Rectal smooth muscle tissue (tissue), 1 donor: ENCODE results near the gene TMEM91.

Experiments
- H3K27ac ChIP-seq: one replicate; pipeline ENCODE4 v1.7.0; 2013; ENCODE audit warnings: low read depth, low read length, inconsistent platforms
- H3K27me3 ChIP-seq: one replicate; pipeline ENCODE4 v1.7.0; 2013; ENCODE audit warnings: low read length; ENCODE audit not compliant: control insufficient read depth, insufficient read depth
- H3K36me3 ChIP-seq: one replicate; pipeline ENCODE4 v1.7.0; 2013; ENCODE audit warnings: low read length; ENCODE audit not compliant: control insufficient read depth, insufficient read depth
- H3K4me1 ChIP-seq: one replicate; pipeline ENCODE4 v1.7.0; 2013; ENCODE audit warnings: low read length; ENCODE audit not compliant: control insufficient read depth, insufficient read depth
- H3K4me3 ChIP-seq: one replicate; pipeline ENCODE4 v1.7.0; 2013; ENCODE audit warnings: low read length
- H3K9ac ChIP-seq: one replicate; pipeline ENCODE4 v1.7.0; 2013; ENCODE audit warnings: low read length

Gene TMEM91

DNA sequence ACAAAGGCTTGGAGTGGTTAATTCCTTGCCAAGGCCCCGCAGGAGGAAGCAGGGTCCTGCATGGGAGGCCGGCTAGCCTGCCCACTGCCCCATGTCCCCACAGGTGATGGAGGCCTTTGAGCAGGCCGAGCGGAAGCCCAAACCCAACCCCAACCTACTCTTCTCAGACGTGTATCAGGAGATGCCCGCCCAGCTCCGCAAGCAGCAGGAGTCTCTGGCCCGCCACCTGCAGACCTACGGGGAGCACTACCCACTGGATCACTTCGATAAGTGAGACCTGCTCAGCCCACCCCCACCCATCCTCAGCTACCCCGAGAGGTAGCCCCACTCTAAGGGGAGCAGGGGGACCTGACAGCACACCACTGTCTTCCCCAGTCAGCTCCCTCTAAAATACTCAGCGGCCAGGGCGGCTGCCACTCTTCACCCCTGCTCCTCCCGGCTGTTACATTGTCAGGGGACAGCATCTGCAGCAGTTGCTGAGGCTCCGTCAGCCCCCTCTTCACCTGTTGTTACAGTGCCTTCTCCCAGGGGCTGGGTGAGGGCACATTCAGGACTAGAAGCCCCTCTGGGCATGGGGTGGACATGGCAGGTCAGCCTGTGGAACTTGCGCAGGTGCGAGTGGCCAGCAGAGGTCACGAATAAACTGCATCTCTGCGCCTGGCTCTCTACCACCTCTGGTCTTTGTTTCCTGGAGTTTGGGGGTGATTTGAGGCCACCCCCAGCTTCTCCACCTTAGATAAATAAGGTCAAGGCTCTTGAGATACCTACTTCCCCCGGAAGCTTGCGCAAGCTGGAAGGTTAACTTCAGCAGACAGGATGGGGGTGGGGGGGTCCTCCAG, 48.2 kb downstream of the TMEM91 start:
- Histone ChIP-seq H3K9ac (no peak overlapping the region), H3K36me3 (peaks cover 40% of the 10 kb centered on the region), H3K27me3 (no peaks in the 10 kb centered on the region), H3K4me3 (peak overlapping the region; percentile 58), H3K4me1 (peaks cover 4% of the 10 kb centered on the region), H3K27ac (no peak overlapping the region)

DNA sequence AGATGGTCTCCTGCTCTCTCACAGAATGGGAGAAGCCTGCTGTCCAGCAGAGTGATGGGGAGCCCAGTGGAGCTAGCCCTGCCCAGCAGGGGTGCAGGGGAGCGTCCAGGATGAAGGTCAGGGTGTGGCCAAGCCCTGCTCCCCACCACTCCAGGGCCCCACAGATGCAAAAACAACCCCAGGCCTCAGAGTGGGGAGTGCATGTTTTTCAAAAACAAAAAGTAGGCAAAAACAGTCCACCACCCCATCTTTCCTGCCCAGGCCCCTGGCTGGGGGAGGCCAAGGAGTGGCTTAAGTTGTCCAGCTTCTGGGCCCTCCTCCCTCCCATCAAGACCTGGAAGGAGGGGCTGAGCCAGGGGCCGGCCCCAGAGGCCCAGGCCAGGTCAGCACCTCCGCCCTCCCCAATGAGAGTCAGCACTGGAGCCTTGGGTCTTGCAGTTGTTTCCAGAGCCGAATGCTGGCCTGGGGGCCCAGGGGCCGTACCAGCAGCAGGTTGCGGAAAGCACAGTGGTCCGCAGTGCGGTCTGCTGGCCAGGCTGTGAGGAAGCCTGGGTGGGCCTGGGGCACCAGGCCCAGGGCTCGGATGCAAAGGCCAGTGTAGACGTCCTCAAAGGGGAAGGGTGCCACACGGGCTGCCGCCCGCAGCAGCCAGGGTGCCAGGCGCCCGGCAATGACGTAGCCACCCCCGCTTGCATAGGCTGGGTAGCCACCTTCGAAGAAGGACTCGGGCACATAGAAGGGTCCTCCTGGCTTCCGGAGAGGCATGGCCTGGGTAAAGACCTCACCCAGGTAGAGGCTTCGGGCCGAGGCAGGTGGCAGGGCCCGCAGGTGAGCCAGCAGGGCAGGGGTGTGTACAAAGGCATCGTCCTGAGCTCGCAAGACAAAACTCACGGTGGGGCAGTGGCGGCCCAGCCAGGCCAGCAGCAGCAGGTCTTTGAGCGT, 49.1 kb downstream of the TMEM91 start:
- Histone ChIP-seq H3K27me3 (no peaks in the 10 kb centered on the region), H3K27ac (no peak overlapping the region), H3K4me3 (peak overlapping the region; percentile 58), H3K9ac (no peak overlapping the region), H3K4me1 (peaks cover 4% of the 10 kb centered on the region), H3K36me3 (peaks cover 34% of the 10 kb centered on the region)

- Histone ChIP-seq H3K27me3 (no peaks in the 10 kb centered on the region), H3K27ac (peak overlapping the region; percentile 55), H3K4me3 (peak overlapping the region; percentile 58), H3K36me3 (peaks cover 32% of the 10 kb centered on the region), H3K9ac (peak overlapping the region; percentile 90), H3K4me1 (peaks cover 4% of the 10 kb centered on the region)
These were observed 49.9 kb downstream of the TMEM91 start for GRCh38 chr19:41426116-41426841.

GRCh38 chr19:41426952-41427646, 50.8 kb downstream of the TMEM91 start, which contains the start of gene B3GNT8:
Gene B3GNT8, minus strand, starts transcription at chr19:41427374. Its CDS starts 596 bp downstream, at chr19:41426778.
- peak within 1 kb of the TSS; percentile 75 for H3K4me3 ChIP-seq
- no peaks in the 10 kb centered on the region for H3K27me3 ChIP-seq
- H3K36me3 ChIP-seq: peaks cover 31% of the 10 kb centered on the region
- H3K27ac ChIP-seq: peak within 1 kb of the TSS; percentile 73
- peaks cover 4% of the 10 kb centered on the region for H3K4me1 ChIP-seq
- peak within 1 kb of the TSS; percentile 90 for H3K9ac ChIP-seq

DNA sequence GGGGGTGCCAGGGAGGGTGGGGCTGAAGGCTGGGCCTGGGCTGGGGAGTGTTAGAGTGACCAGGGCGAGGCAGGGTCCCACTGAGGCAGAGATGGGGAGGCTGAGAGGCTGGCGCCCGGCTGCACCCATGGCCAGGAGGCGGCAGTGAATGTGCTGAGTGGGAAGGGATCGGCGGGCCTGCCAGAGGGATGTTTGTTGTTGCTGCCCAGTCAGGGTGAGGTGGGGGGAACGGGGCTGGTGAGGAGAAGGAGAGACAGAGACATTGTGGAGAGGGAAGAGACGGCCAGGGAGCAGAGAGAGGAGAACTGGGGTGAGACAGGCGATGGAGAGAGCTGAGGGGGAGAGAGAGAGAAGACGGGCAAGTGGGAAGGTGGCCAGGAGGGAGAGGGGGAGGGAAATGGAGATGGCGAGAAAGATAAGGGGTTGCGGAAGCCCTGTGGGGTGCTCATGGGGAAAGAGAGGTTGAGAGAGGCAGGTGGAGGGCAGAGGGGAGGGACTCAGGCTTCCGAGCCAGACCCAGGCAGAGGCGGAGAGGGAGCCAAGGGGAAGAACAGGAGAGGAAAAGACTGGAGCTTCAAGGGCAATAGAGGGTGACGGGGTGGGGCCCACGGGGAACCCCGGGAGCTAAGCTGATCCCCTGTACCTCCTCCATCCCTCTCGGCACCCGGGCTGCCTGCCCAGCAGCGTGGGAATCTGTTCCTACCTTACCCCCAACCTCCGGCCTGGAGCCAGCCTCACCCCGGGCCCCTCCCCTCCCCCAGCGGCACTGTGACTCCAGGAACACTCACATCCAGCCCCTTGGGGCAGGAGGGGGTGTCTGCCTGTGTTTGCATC, 51.5 kb downstream of the TMEM91 start:
- Histone ChIP-seq H3K9ac (peak overlapping the region; percentile 3), H3K4me3 (peak overlapping the region; percentile 75), H3K36me3 (peaks cover 31% of the 10 kb centered on the region), H3K27ac (peak overlapping the region; percentile 73), H3K27me3 (no peaks in the 10 kb centered on the region), H3K4me1 (peaks cover 4% of the 10 kb centered on the region)

DNA sequence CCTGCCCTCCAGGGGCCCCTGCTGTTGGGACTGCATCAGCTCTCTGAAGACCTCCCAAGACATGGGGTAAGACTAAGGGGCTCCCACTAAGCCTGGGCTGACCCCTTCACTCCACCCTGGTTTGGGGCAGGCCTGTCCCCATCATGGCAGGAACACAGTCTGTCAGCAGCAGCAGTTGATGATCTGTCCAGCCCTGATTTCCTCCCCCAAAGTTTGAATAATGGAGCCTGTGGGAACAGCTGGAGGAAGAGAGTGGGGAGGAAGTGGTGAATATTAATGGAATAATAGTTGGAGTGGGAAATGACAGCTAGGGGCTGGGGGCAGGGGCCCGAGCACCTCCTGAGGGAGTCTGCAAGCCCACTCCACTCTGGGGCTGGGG, 52.1 kb downstream of the TMEM91 start:
- H3K36me3 ChIP-seq: peaks cover 32% of the 10 kb centered on the region
- peak overlapping the region; percentile 75 for H3K4me3 ChIP-seq
- no peak overlapping the region for H3K9ac ChIP-seq
- H3K27me3 ChIP-seq: no peaks in the 10 kb centered on the region
- H3K27ac ChIP-seq: peak overlapping the region; percentile 73
- H3K4me1 ChIP-seq: peaks cover 4% of the 10 kb centered on the region

DNA sequence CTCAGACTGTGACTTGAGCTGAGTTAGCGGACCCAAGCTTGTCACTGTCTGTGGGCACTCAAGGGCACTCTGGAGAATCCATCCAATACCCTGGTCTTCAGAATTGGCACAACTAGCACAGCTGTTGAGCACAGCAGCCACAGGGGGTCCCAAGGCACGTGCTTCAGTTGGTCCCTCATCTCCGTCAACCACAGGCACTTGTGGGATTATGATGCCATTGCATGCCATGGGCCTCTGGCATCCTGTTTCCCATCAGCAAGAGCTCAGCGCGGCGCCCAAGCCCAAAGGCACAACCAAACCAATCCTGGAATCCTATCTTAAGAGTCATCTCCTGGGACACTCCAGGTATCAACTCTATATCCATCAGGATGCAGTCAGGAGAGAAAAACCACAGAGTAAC, 54.6 kb downstream of the TMEM91 start:
- peaks cover 16% of the 10 kb centered on the region for H3K36me3 ChIP-seq
- H3K4me1 ChIP-seq: peaks cover 4% of the 10 kb centered on the region
- H3K27ac ChIP-seq: no peak overlapping the region
- H3K4me3 ChIP-seq: no peak overlapping the region
- no peaks in the 10 kb centered on the region for H3K27me3 ChIP-seq
- H3K9ac ChIP-seq: no peak overlapping the region

DNA sequence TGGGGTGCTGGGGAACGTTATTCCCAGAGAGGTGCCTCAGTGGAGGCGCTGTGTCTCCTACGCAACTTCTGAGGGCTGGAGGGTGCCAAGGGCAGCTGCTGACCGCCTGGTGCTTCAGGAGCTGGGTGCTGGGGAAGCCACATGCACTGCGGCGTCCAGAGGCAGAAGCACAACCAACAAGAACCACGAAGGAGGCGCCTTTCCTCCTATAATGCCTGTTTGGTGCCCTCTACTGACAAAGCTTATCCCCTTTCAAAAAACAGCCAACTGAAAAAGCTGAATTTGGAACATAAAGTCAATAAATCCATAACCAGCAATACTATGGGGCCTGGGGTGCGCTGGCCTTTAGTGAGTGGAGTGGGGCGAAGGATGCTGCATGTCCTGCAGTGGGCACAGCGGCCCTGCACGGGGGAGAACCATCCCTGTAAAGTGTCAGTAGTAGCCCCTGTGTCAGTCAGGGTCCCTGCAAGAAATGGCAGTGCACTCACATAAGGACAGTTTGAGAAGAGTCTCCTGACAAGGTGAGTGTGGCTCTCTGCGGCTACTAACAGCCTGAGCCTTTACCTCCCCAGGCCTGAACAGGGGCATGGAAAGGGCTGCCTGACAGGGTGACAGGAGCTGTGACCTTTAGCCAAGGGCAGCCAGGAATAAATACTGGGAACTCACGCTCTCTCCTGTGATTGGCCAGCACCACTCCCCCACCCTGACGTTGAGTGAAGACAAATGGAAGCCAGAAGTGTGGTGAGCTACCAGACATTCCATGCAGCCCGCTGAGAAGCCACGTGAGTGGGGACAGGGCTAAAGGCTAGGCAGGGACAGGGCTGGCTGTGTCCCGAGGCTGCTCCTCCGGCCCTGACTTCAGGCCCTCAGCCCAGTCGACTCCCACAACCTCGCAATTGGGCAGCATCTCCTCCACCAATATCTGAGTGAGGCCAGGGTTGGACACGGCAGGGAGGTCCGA, 55.4 kb downstream of the TMEM91 start:
- Histone ChIP-seq H3K4me3 (no peak overlapping the region), H3K27ac (no peak overlapping the region), H3K9ac (no peak overlapping the region), H3K36me3 (peaks cover 19% of the 10 kb centered on the region), H3K27me3 (no peaks in the 10 kb centered on the region), H3K4me1 (peaks cover 3% of the 10 kb centered on the region)

DNA sequence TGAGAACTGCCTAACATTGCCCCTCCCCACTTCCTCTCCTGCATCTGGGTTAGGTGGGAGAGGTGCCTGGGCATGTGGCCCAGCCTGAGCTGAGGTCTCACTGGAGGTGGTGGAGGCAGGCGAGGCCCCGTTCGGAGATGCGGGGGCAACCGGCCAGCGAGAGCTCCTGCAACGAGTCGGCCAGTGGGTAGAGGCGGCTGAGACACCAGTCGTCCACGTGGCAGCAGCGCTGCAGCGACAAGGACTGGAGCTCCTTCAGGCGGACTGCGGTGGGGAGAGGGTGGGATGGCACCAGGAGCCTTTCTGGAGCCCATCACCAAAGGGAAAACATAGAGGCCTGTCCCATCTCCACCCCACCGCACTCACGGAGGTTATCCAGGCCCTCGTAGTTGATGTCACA, 56.8 kb downstream of the TMEM91 start:
- no peaks in the 10 kb centered on the region for H3K27me3 ChIP-seq
- H3K4me3 ChIP-seq: no peak overlapping the region
- H3K36me3 ChIP-seq: peaks cover 20% of the 10 kb centered on the region
- no peak overlapping the region for H3K27ac ChIP-seq
- H3K9ac ChIP-seq: no peak overlapping the region
- no peaks in the 10 kb centered on the region for H3K4me1 ChIP-seq
